Pancreas (tissue), 10 donors: ENCODE measurements around the gene ZP1. TPM values are rescaled to one million over a fixed set of nuclear protein-coding genes. Genes with fewer than 3 reads are reported as not detected.
A peak's percentile ranks its signal among the peaks of the same experiment; 100 is the strongest.

Experiments used
- ATAC-seq, 4 donors: fragments of 200-7000 bp; cut with Tn5 transposase; one replicate each; pipeline versions ENCODE4 v1.8.0 to v1.9.1; 2020; ENCODE audit warnings: mild to moderate bottlenecking in 4 of 4, moderate library complexity in 4 of 4
- DNase-seq, 6 donors: peaks; one replicate each; pipeline ENCODE4 v3.0.0-alpha.2; 2020
- FAIRE-seq: peaks from 2 replicates; lab custom pipeline; 2012; peaks lifted over from hg19 to GRCh38; lab: Jason Lieb, UNC
- H3K27ac ChIP-seq, 4 donors: fragments of 200-600 bp; sonication (generic); 1 replicate in 3 of 4; 2 replicates in 1 of 4; pipeline versions ENCODE4 v1.5.0 to v1.8.0; 2020
- H3K27me3 ChIP-seq, 4 donors: fragments of 200-600 bp; one replicate each; pipeline ENCODE4 v1.8.0; 2021
- H3K36me3 ChIP-seq, 3 donors: fragments of 200-600 bp; sonication (generic) in 1 of 3; one replicate each; pipeline versions ENCODE4 v1.5.0 to v1.8.0; 2020 to 2021
- H3K4me1 ChIP-seq, 3 donors: fragments of 200-600 bp; one replicate each; pipeline ENCODE4 v1.8.0; 2021
- H3K4me3 ChIP-seq, 4 donors: fragments of 200-600 bp; sonication (generic) in 2 of 4; one replicate each; pipeline versions ENCODE4 v1.5.0 to v1.8.0; 2020 to 2021
- H3K9me3 ChIP-seq, 4 donors: fragments of 200-600 bp; one replicate each; pipeline ENCODE4 v1.8.0; 2021
- CTCF ChIP-seq, 4 donors: fragments of 200-600 bp; sonication (generic) in 3 of 4; IDR thresholded peaks; one replicate each; pipeline versions ENCODE4 v1.5.0 to v1.8.0; 2021; ENCODE audit warnings: antibody characterized with exemption in 4 of 4
- WGBS, 2 donors: extraction: QIAGEN DNeasy Blood & Tissue Kit; methylation state at CpG; one replicate each; pipeline ENCODE4 v1.1.7; 2013; 5-methylcytosine and 5-hydroxymethylcytosine counted together
- intact Hi-C, 3 donors: fragments of 100-400 bp; cut with DNase I; formaldehyde crosslinking; loops; one replicate each; pipeline versions ENCODE4 v1.11.1 to v1.14.2; 2022
- polyA plus RNA-seq, 2 donors: library from polyadenylated mRNA; stranded (reverse); fragments of 200-250 nt; gene quantifications; one replicate each; pipeline ENCODE4 v1.2.3, GENCODE V29; 2013
- total RNA-seq, 6 donors: library from RNA; stranded (reverse); fragmentation: NEBNext Ultra II Directional in 4 of 6; extraction: Animal tissue kit (Norgen Biotek cat#: 25700) in 4 of 6; gene quantifications; one replicate each; pipeline versions ENCODE4 v1.2.1 to v1.2.4, GENCODE V29; 2021 to 2023
- donor health status: healthy with polysubstance abuse.
- donor health status: DM: no; HTN: no; CAD: no; lungs with moderate emphysema.
- donor health status: DM: no; HTN: no; CAD: no.
- donor health status: control.
- donor health status: control.
- donor health status: Bipolar disorder and iron deficiency.
- donor health status: DM: yes; HTN: yes; CAD: no.
- donor health status: DM: no; HTN: no; CAD: no.
- donor health status: DM: no; HTN: no; CAD: no.
- donor health status: DM: yes; HTN: yes; CAD: no.

ZP1 gene
- total and polyA plus RNA-seq, 8 donors: 0.34 to 1.5 TPM; not detected in 6

DNA sequence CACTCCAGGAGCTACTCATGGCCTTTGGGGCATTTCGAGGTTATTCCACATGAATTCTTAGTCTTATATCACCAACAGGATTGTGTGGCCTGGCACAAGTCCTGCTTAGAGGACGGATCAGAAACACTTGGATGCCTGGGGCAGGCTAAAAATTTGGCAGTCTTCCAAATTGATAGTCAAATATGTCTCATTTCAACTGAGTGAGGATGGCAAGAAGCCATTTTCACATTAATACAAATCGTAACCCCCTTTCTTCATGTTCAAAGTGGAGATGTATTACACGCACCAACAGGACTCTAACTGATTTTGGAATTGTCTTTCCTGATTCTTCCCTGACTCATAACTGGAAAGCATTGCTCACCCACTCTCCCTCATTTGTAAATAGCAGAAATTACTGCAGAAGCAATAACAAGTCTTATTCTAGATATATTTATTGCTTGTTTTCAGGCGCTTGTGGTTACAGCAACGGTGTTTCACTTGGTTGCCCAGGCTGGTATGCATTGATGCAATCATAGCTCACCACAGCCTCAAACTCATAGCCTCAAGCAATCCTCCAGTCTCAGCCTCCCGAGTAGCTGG is 35.8 kb upstream of the ZP1 start:
- intact Hi-C loops: loop anchor here in 2 of 3 donors (5.0 to 10.0 kb wide), 2 partner anchors 66 to 353 kb away; no protein-coding TSS in a partner anchor
- Histone ChIP-seq H3K9me3 (no peaks in the 10 kb centered on the region), H3K4me1 (no peaks in the 10 kb centered on the region), H3K27me3 (no peaks in the 10 kb centered on the region), H3K27ac (no peak overlapping the region), H3K36me3 (no peaks in the 10 kb centered on the region), H3K4me3 (no peak overlapping the region)
- FAIRE-seq: no peak
- no peak for DNase-seq
- 37 to 40% methylated on average over 7 of the region's 7 CpGs for WGBS, 2 donors
- no peak for TF ChIP-seq CTCF (IDR thresholded peaks at IDR 0.05)
- peak in 1 of 4 donors; percentile 14 for ATAC-seq

DNA sequence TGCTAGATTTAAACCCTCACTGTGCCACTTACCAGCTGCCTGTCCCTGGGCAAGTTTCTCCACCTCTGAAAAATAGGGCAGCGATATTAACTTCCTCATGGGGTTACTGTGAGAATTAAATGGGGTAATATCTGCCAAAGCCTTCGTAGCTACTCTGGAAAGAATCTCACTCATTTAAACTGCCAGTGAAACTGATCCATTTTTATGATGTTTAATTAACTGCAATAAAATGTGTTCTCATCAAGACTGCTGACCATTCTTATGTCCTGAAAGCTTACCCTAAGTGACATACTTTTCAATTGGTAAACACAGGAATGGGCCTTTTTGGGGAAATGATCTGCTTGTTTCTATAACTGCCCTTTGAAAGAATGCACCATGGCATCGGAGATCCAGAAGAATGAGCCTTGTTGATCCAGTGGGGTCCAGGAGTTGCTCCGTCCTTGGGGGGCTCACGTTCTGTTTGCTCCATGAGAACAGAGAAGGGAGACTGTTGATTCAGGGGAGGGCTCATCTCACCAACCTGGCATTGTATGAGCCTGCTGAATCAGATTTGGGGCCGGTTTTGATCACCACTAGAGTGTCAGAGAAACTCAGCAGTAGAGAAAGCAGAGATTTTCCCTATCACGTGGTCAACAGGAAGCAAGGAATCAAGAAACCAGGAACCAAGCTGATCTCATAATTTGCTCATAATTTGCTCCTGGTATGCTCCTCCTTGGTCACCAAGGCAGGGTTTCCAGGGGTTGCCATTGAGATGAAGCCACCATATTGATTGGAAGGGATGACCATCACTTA is 32.4 kb upstream of the ZP1 start:
- Histone ChIP-seq H3K4me3 (no peak overlapping the region), H3K9me3 (no peaks in the 10 kb centered on the region), H3K36me3 (no peaks in the 10 kb centered on the region), H3K27ac (no peak overlapping the region), H3K4me1 (no peaks in the 10 kb centered on the region), H3K27me3 (no peaks in the 10 kb centered on the region)
- intact Hi-C loops: loop anchor here in 2 of 3 donors (5.0 to 10.0 kb wide), 2 partner anchors 62 to 350 kb away; no protein-coding TSS in a partner anchor
- no peak for TF ChIP-seq CTCF (IDR thresholded peaks at IDR 0.05)
- DNase-seq (no peak), FAIRE-seq (no peak), ATAC-seq (no peak)
- WGBS, 2 donors: 33 to 47% methylated on average over 7 of the region's 7 CpGs

DNA sequence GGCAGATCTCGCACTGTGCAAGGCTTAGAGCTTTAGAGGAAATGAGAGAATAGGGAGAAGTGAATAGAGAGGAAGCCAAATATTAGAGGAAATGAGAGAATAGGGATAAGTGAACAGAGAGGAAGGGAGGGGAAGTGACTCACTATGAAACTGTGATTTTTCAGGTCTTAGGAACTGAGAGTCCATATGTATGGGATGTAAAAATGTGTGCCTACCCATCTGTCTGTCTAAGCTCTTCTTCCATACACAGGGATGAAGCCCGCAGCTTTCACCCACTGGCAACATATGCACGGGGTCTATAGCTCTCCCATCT is 31.9 kb upstream of the ZP1 start:
- Histone ChIP-seq H3K27ac (no peak overlapping the region), H3K4me3 (no peak overlapping the region), H3K9me3 (no peaks in the 10 kb centered on the region), H3K36me3 (no peaks in the 10 kb centered on the region), H3K27me3 (no peaks in the 10 kb centered on the region), H3K4me1 (no peaks in the 10 kb centered on the region)
- 73 to 77% methylated on average over 3 of the region's 3 CpGs for WGBS, 2 donors
- TF ChIP-seq CTCF (IDR thresholded peaks at IDR 0.05): no peak
- ATAC-seq (peak in 1 of 4 donors; percentile 25), DNase-seq (no peak), FAIRE-seq (no peak)
- intact Hi-C loops: loop anchor here in 2 of 3 donors (5.0 to 10.0 kb wide), 2 partner anchors 62 to 349 kb away; no protein-coding TSS in a partner anchor

DNA sequence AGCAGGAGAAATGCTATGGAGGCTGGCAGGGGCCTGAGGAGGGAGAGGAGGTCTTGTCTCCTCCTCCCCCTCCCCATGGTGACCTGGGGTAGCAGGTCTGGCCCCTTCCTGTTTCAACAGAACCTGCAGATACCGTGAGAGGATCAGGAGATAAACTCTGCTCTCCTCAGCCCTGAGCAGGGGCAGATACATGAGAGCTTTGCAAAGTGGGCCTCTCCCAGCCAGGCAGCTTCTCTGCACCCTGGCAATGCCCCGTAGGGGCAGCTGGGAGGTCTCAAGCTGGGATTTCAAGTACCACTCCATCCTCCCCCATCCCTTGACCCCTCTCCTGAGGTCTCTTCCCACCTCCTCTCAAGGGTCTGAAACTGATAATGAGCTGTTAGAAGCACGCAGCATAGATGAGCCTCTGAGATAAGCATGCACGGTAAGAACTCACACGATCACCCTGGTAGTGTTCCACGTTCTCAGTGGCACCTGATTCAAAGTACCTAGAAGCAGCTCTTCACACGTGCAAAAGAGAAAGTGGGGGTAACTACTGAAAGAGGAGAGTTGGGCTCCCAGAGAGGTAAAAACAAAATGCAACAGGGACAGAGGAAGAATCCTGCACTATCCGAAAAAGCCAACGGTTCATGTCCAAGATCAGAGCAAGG is 30.4 kb upstream of the ZP1 start:
- Histone ChIP-seq H3K4me3 (no peak overlapping the region), H3K27ac (no peak overlapping the region), H3K27me3 (no peaks in the 10 kb centered on the region), H3K36me3 (no peaks in the 10 kb centered on the region), H3K9me3 (no peaks in the 10 kb centered on the region), H3K4me1 (peaks cover 0 to 8% (median 6%) of the 10 kb centered on the region in 3 donors)
- FAIRE-seq (no peak), DNase-seq (no peak), ATAC-seq (no peak)
- WGBS, 2 donors: 54 to 62% methylated on average over 9 of the region's 9 CpGs
- no peak for TF ChIP-seq CTCF (IDR thresholded peaks at IDR 0.05)
- intact Hi-C loops: loop anchor here in 2 of 3 donors (5.0 to 10.0 kb wide), 2 partner anchors 60 to 348 kb away; no protein-coding TSS in a partner anchor
